NCI-H128 (cell line): ENCODE measurements around the gene PBX3.

Experiments
- DNase-seq: peaks from one replicate; lab custom pipeline; 2025; ENCODE audit not compliant: unreplicated experiment; lab: John Stamatoyannopoulos, UW

Gene PBX3

GRCh38 chr9:125747053-125747764, at the start of gene PBX3:
Gene PBX3 (plus strand): TSS chr9:125747373.
- DNase-seq: no peak

- DNase-seq: no peak
Measured at GRCh38 chr9:125699870-125700269, 47.3 kb upstream of the PBX3 start.

GRCh38 chr9:125700791-125701190, 46.4 kb upstream of the PBX3 start:
- DNase-seq: no peak

GRCh38 chr9:125701351-125701750, 45.8 kb upstream of the PBX3 start:
- no peak for DNase-seq

GRCh38 chr9:125703662-125704061, 43.5 kb upstream of the PBX3 start:
- no peak for DNase-seq

- DNase-seq: no peak
Measured at GRCh38 chr9:125705893-125706292, 41.3 kb upstream of the PBX3 start.

GRCh38 chr9:125706651-125707471, 40.3 kb upstream of the PBX3 start, which contains the start of gene MAPKAP1:
Gene MAPKAP1 (minus strand): TSS chr9:125707208. CDS start chr9:125672574, 34,634 bp downstream.
- DNase-seq: peak; percentile 91

GRCh38 chr9:125707472-125707804, 39.7 kb upstream of the PBX3 start:
- DNase-seq: no peak

GRCh38 chr9:125726456-125727132, 20.6 kb upstream of the PBX3 start:
- no peak for DNase-seq

- no peak for DNase-seq
Measured at GRCh38 chr9:125730168-125730567, 17.0 kb upstream of the PBX3 start.

- no peak for DNase-seq
Measured at GRCh38 chr9:125732562-125732961, 14.6 kb upstream of the PBX3 start.

GRCh38 chr9:125739436-125739835, 7.7 kb upstream of the PBX3 start:
- no peak for DNase-seq

- DNase-seq: no peak
Measured at GRCh38 chr9:125742657-125743056, 4.5 kb upstream of the PBX3 start.

- no peak for DNase-seq
Measured at GRCh38 chr9:125743682-125744428, 3.3 kb upstream of the PBX3 start.

GRCh38 chr9:125744616-125745015, 2.6 kb upstream of the PBX3 start:
- DNase-seq: no peak

- DNase-seq: no peak
Measured at GRCh38 chr9:125745018-125745417, 2.2 kb upstream of the PBX3 start.

GRCh38 chr9:125745682-125746016, 1.5 kb upstream of the PBX3 start:
- DNase-seq: no peak

GRCh38 chr9:125746017-125746773, 978 bp upstream of the PBX3 start:
- peak; percentile 89 for DNase-seq

- DNase-seq: no peak
Measured at GRCh38 chr9:125746774-125747052, 460 bp upstream of the PBX3 start.

- no peak for DNase-seq
Measured at GRCh38 chr9:125747765-125748445, 732 bp downstream of the PBX3 start.
